Esophagus muscularis mucosa (tissue), 3 donors: ENCODE results near the gene LUC7L.
"Not testable (repeated sequence)": the region's sequence is repeated elsewhere in the genome, so short reads cannot be mapped to it uniquely, and the experiment has no call there.

Source experiments
- POLR2AphosphoS5 ChIP-seq, 2 donors: sonication (generic); formaldehyde crosslinking; IDR thresholded peaks; one replicate each; pipeline ENCODE4 v1.6.1; 2017; ENCODE audit warnings: antibody characterized with exemption in 2 of 2
- TF ChIP-seq, protein P1 (sequence below), 3 experiments: fragments of 200-600 bp in 2 of 3; fragments of 450-650 bp in 1 of 3; sonication (generic) in 2 of 3; IDR thresholded peaks; one replicate each; pipeline ENCODE4 v1.5.1; 2017 to 2019; ENCODE audit warnings: antibody characterized with exemption in 3 of 3, mild to moderate bottlenecking in 2 of 3, moderate library complexity in 1 of 3

- TF ChIP-seq, protein P1, sequence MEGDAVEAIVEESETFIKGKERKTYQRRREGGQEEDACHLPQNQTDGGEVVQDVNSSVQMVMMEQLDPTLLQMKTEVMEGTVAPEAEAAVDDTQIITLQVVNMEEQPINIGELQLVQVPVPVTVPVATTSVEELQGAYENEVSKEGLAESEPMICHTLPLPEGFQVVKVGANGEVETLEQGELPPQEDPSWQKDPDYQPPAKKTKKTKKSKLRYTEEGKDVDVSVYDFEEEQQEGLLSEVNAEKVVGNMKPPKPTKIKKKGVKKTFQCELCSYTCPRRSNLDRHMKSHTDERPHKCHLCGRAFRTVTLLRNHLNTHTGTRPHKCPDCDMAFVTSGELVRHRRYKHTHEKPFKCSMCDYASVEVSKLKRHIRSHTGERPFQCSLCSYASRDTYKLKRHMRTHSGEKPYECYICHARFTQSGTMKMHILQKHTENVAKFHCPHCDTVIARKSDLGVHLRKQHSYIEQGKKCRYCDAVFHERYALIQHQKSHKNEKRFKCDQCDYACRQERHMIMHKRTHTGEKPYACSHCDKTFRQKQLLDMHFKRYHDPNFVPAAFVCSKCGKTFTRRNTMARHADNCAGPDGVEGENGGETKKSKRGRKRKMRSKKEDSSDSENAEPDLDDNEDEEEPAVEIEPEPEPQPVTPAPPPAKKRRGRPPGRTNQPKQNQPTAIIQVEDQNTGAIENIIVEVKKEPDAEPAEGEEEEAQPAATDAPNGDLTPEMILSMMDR (IDR thresholded peaks at IDR 0.05): not testable (repeated sequence)
- not testable (repeated sequence) for TF ChIP-seq POLR2AphosphoS5 (IDR thresholded peaks at IDR 0.05)
Observed at GRCh38 chr16:230351-230750, 1.1 kb upstream of the LUC7L start.
